HCT116 (cell line): ENCODE measurements around the gene SBNO2.

Experiments
- ATF3 ChIP-seq: IDR thresholded peaks from 2 replicates; pipeline ENCODE4 v1.6.1; 2012
- CBX3 ChIP-seq: IDR thresholded peaks from 2 replicates; pipeline ENCODE4 v1.6.1; 2012; ENCODE audit warnings: low read depth
- CEBPB ChIP-seq: IDR thresholded peaks from 2 replicates; pipeline ENCODE4 v1.6.1; 2012; ENCODE audit warnings: low read depth
- CTCF ChIP-seq, 3 experiments: fragments of 200-600 bp in 1 of 3; sonication (generic) in 1 of 3; IDR thresholded peaks in 2 of 3; conservative IDR thresholded peaks in 1 of 3; 2 replicates each; pipeline ENCODE4 v1.5.1; 2012 to 2017; ENCODE audit warnings: low read depth in 2 of 3, low read length in 2 of 3, antibody characterized with exemption in 1 of 3, borderline replicate concordance in 1 of 3, control low read depth in 1 of 3, mild to moderate bottlenecking in 1 of 3, mixed read lengths in 1 of 3, mixed run types in 1 of 3, moderate library complexity in 1 of 3; ENCODE audit not compliant: insufficient read depth in 1 of 3
- EZH2 ChIP-seq: fragments of 200-600 bp; sonication (generic); IDR thresholded peaks from 2 replicates; pipeline ENCODE4 v1.6.1; 2017; ENCODE audit warnings: antibody characterized with exemption, mixed run types
- EZH2phosphoT487 ChIP-seq: fragments of 200-600 bp; IDR thresholded peaks from 2 replicates; pipeline ENCODE4 v1.6.1; 2018; ENCODE audit warnings: antibody characterized with exemption, borderline replicate concordance
- POLR2A ChIP-seq: IDR thresholded peaks from 2 replicates; pipeline ENCODE4 v1.7.0; 2011; ENCODE audit warnings: borderline replicate concordance; ENCODE audit not compliant: insufficient read depth, insufficient read length; ENCODE audit errors: extremely low read depth
- RAD21 ChIP-seq: IDR thresholded peaks from 2 replicates; pipeline ENCODE4 v1.6.1; 2012; ENCODE audit warnings: low read depth, mild to moderate bottlenecking
- SIN3A ChIP-seq: IDR thresholded peaks from 2 replicates; pipeline ENCODE4 v1.6.1; 2012; ENCODE audit warnings: low read depth
- YY1 ChIP-seq: IDR thresholded peaks from 2 replicates; pipeline ENCODE4 v1.6.1; 2011; ENCODE audit warnings: low read length, low read depth, moderate library complexity, mild to moderate bottlenecking; ENCODE audit not compliant: insufficient replicate concordance; ENCODE audit errors: extremely low read depth
- TF ChIP-seq, protein P1 (sequence below): IDR thresholded peaks from 2 replicates; pipeline ENCODE4 v1.6.1; 2012

- TF ChIP-seq YY1 (no peak), POLR2A (no peak), CEBPB (no peak), CTCF (IDR thresholded peaks at IDR 0.05 in 2 of 3, conservative IDR thresholded peaks at IDR 0.05 in 1 of 3; ENCODE audit: borderline replicate concordance in 1 of 3, insufficient read depth in 1 of 3, low read depth in 2 of 3, low read length in 2 of 3) (no peak), RAD21 (no peak), SIN3A (no peak), CBX3 (no peak), EZH2 (no peak), EZH2phosphoT487 (no peak), ATF3 (no peak)
- TF ChIP-seq, protein P1, sequence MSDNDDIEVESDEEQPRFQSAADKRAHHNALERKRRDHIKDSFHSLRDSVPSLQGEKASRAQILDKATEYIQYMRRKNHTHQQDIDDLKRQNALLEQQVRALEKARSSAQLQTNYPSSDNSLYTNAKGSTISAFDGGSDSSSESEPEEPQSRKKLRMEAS, result no peak
These were observed 37.3 kb downstream of the SBNO2 start for GRCh38 chr19:1136621-1137317.
